Measurements from ENCODE around the gene ARX. TPM values are rescaled to one million over a fixed set of nuclear protein-coding genes. Genes with fewer than 3 reads are reported as not detected.

ARX gene
- total RNA-seq, 1 experiment from 2014 or later, result not detected

- DNase-seq, result no peak
- ChIA-PET POLR2A (ENCODE audit: unreplicated experiment) (no interaction called here), CTCF (no interaction called here)
- intact Hi-C loops (cut with micrococcal nuclease), result no loop called here
- TF ChIP-seq CTCF (conservative IDR thresholded peaks at IDR 0.05; ENCODE audit: low read depth, low read length) (no peak), EZH2 (IDR thresholded peaks at IDR 0.05; ENCODE audit: low read length, unreplicated experiment) (no peak), EZH2phosphoT487 (IDR thresholded peaks at IDR 0.05; ENCODE audit: borderline replicate concordance, low read length) (no peak)
- no peak overlapping the region for H3K27ac ChIP-seq (ENCODE audit: low read length)
- peak overlapping the region; percentile 50; the same call in 1 of the 2 replicates for H3K4me3 ChIP-seq (ENCODE audit: low read length)
- BruUV-seq (replicated peaks), result no TSS peak
- no peaks in the 10 kb centered on the region for H3F3A ChIP-seq (ENCODE audit: low read length, unreplicated experiment)
- no peaks in the 10 kb centered on the region for H3K9me3 ChIP-seq (ENCODE audit: low read length)
- H4K20me1 ChIP-seq (ENCODE audit: low read length), result no peaks in the 10 kb centered on the region
- H3K79me2 ChIP-seq (ENCODE audit: low read length), result no peaks in the 10 kb centered on the region
- H3K4me2 ChIP-seq (ENCODE audit: low read length), result peak overlapping the region; percentile 63
- peak; percentile 67 for ATAC-seq
- H3K36me3 ChIP-seq (ENCODE audit: low read depth, low read length), result no peaks in the 10 kb centered on the region
- no peaks in the 10 kb centered on the region for H3K9me2 ChIP-seq (replicated peaks; ENCODE audit: low read length)
- no peak overlapping the region for H3K9ac ChIP-seq (ENCODE audit: low read length)
- no peaks in the 10 kb centered on the region for H3K4me1 ChIP-seq (ENCODE audit: insufficient read depth, low read length)
- 0 out of 2 replicates have a peak overlapping the region, but pooled peaks have one; percentile 34 for H2AFZ ChIP-seq (ENCODE audit: low read length)
- peaks cover 56% of the 10 kb centered on the region for H3K27me3 ChIP-seq (ENCODE audit: low read length)
Observed at GRCh38 chrX:25012793-25013631, 2.8 kb downstream of the ARX start.

GRCh38 chrX:25012433-25012735 lies 3.4 kb downstream of the ARX start:
- Histone ChIP-seq H4K20me1 (ENCODE audit: low read length) (no peaks in the 10 kb centered on the region), H3K9me3 (ENCODE audit: low read length) (no peaks in the 10 kb centered on the region), H3K4me1 (ENCODE audit: insufficient read depth, low read length) (no peaks in the 10 kb centered on the region), H3K9ac (ENCODE audit: low read length) (no peak overlapping the region), H3K36me3 (ENCODE audit: low read depth, low read length) (no peaks in the 10 kb centered on the region), H3K9me2 (replicated peaks; ENCODE audit: low read length) (no peaks in the 10 kb centered on the region), H3K4me2 (ENCODE audit: low read length) (no peak overlapping the region), H3K79me2 (ENCODE audit: low read length) (no peaks in the 10 kb centered on the region), H3K27me3 (ENCODE audit: low read length) (peaks cover 56% of the 10 kb centered on the region), H3F3A (ENCODE audit: low read length, unreplicated experiment) (no peaks in the 10 kb centered on the region), H2AFZ (ENCODE audit: low read length) (no peak overlapping the region), H3K4me3 (ENCODE audit: low read length) (no peak overlapping the region), H3K27ac (ENCODE audit: low read length) (no peak overlapping the region)
- no TSS peak for BruUV-seq (replicated peaks)
- intact Hi-C loops (cut with micrococcal nuclease), result no loop called here
- DNase-seq (no peak), ATAC-seq (peak; percentile 37)
- CTCF ChIA-PET, result no interaction called here
- TF ChIP-seq EZH2 (IDR thresholded peaks at IDR 0.05; ENCODE audit: low read length, unreplicated experiment) (no peak), CTCF (conservative IDR thresholded peaks at IDR 0.05; ENCODE audit: low read depth, low read length) (no peak), EZH2phosphoT487 (IDR thresholded peaks at IDR 0.05; ENCODE audit: borderline replicate concordance, low read length) (no peak)
- POLR2A ChIA-PET (ENCODE audit: unreplicated experiment), result no interaction called here

Measured in PC-3 (cell line).